IMR-90 (cell line): ENCODE measurements around the gene DENND1B. TPM values are rescaled to one million over a fixed set of nuclear protein-coding genes. Genes with fewer than 3 reads are reported as not detected.

ENCODE experiments used
- ATAC-seq: fragments of 200-7000 bp; cut with Tn5 transposase; 2 replicates; pipeline ENCODE4 v1.9.1; 2020; ENCODE audit warnings: low read depth, mild to moderate bottlenecking, moderate library complexity
- BruUV-seq: library from RNA; stranded (reverse); fragments of 400-500 nt; replicated peaks from 2 replicates; lab custom pipeline; 2021; lab: Mats Ljungman, UMichigan
- CTCF ChIA-PET: fragments of 300-600 bp; formaldehyde crosslinking; extraction: SDS; loops from one replicate; lab custom pipeline; 2021; ENCODE audit warnings: antibody characterized with exemption; lab: Yijun Ruan, JAX
- POLR2A ChIA-PET: fragments of 300-600 bp; sonication (Branson Sonifier 250); formaldehyde crosslinking; loops from one replicate; lab custom pipeline; 2022; ENCODE audit warnings: antibody characterized with exemption; ENCODE audit not compliant: unreplicated experiment; lab: Charles Lee
- DNase-seq: peaks from one replicate; pipeline ENCODE4 v3.0.0; 2013
- H2AFZ ChIP-seq: replicated peaks from 2 replicates; pipeline ENCODE3; 2013; ENCODE audit warnings: low read length, mild to moderate bottlenecking; ENCODE audit not compliant: poor library complexity
- H2AK5ac ChIP-seq: 2 replicates; pipeline ENCODE4 v1.6.1; 2013; ENCODE audit warnings: low read depth, low read length, inconsistent platforms
- H2AK9ac ChIP-seq: replicated peaks from 2 replicates; pipeline ENCODE3; 2013; ENCODE audit warnings: mild to moderate bottlenecking, low read depth, low read length, moderate library complexity; ENCODE audit not compliant: poor library complexity
- H2BK120ac ChIP-seq: 2 replicates; pipeline ENCODE4 v1.6.1; 2013; ENCODE audit warnings: low read depth, low read length, inconsistent platforms
- H2BK15ac ChIP-seq: 3 replicates; pipeline ENCODE4 v1.6.1; 2013; ENCODE audit warnings: low read depth, low read length, inconsistent platforms
- H2BK20ac ChIP-seq: 2 replicates; pipeline ENCODE4 v1.6.1; 2013; ENCODE audit warnings: low read depth, mild to moderate bottlenecking, inconsistent platforms, low read length, moderate library complexity
- H2BK5ac ChIP-seq: 2 replicates; pipeline ENCODE4 v1.6.1; 2013; ENCODE audit warnings: mild to moderate bottlenecking, low read depth, low read length, inconsistent platforms; ENCODE audit not compliant: poor library complexity, severe bottlenecking
- H3K14ac ChIP-seq: replicated peaks from 2 replicates; pipeline ENCODE4 v1.6.1; 2013; ENCODE audit warnings: low read depth, low read length, inconsistent platforms
- H3K18ac ChIP-seq: 2 replicates; pipeline ENCODE4 v1.6.1; 2013; ENCODE audit warnings: low read depth, low read length, control low read depth
- H3K23ac ChIP-seq: 2 replicates; pipeline ENCODE4 v1.6.1; 2013; ENCODE audit warnings: low read depth, low read length, inconsistent platforms
- H3K27ac ChIP-seq: 2 replicates; pipeline ENCODE4 v1.5.1; 2013; ENCODE audit warnings: mild to moderate bottlenecking, control low read depth, low read length; ENCODE audit not compliant: insufficient read depth
- H3K27me3 ChIP-seq: 2 replicates; pipeline ENCODE4 v1.6.1; 2013; ENCODE audit warnings: low read length; ENCODE audit not compliant: control insufficient read depth, insufficient read depth
- H3K36me3 ChIP-seq: 2 replicates; pipeline ENCODE4 v1.6.1; 2013; ENCODE audit warnings: low read length, mixed read lengths; ENCODE audit not compliant: control insufficient read depth, insufficient read depth
- H3K4ac ChIP-seq: 2 replicates; pipeline ENCODE4 v1.6.1; 2013; ENCODE audit warnings: low read depth, low read length, inconsistent platforms
- H3K4me1 ChIP-seq: 2 replicates; pipeline ENCODE4 v1.6.1; 2013; ENCODE audit warnings: low read length, mixed read lengths; ENCODE audit not compliant: control insufficient read depth, insufficient read depth
- H3K4me2 ChIP-seq: 2 replicates; pipeline ENCODE4 v1.6.1; 2013; ENCODE audit warnings: low read depth, mild to moderate bottlenecking, control low read depth, low read length, moderate library complexity
- H3K4me3 ChIP-seq: 2 replicates; pipeline ENCODE4 v1.5.1; 2013; ENCODE audit warnings: low read depth, mild to moderate bottlenecking, control low read depth, low read length, moderate library complexity; ENCODE audit not compliant: insufficient read depth
- H3K56ac ChIP-seq: 2 replicates; pipeline ENCODE4 v1.6.1; 2013; ENCODE audit warnings: low read length, inconsistent platforms; ENCODE audit not compliant: insufficient read depth; ENCODE audit errors: extremely low read depth
- H3K79me1 ChIP-seq, 2 experiments: 2 replicates each; pipeline ENCODE4 v1.6.1; 2013; ENCODE audit warnings: low read length in 2 of 2, inconsistent platforms in 1 of 2, low read depth in 1 of 2
- H3K9ac ChIP-seq: 2 replicates; pipeline ENCODE4 v1.6.1; 2013; ENCODE audit warnings: low read depth, low read length, control low read depth
- H3K9me1 ChIP-seq: 2 replicates; pipeline ENCODE4 v1.6.1; 2013; ENCODE audit warnings: low read length, inconsistent platforms; ENCODE audit not compliant: insufficient read depth
- H3K9me3 ChIP-seq: 2 replicates; pipeline ENCODE4 v1.6.1; 2013; ENCODE audit warnings: low read length; ENCODE audit not compliant: control insufficient read depth, insufficient read depth
- H4K20me1 ChIP-seq: 2 replicates; pipeline ENCODE4 v1.6.1; 2013; ENCODE audit warnings: low read length, inconsistent platforms; ENCODE audit not compliant: insufficient read depth
- H4K5ac ChIP-seq: 2 replicates; pipeline ENCODE4 v1.6.1; 2013; ENCODE audit warnings: mild to moderate bottlenecking, low read depth, low read length, control low read depth
- H4K8ac ChIP-seq, 2 experiments: 2 replicates each; pipeline ENCODE4 v1.6.1; 2013; ENCODE audit warnings: low read depth in 2 of 2, low read length in 2 of 2, control low read depth in 1 of 2, inconsistent platforms in 1 of 2
- H4K91ac ChIP-seq: 2 replicates; pipeline ENCODE4 v1.6.1; 2013; ENCODE audit warnings: low read depth, low read length, inconsistent platforms; ENCODE audit not compliant: insufficient read depth
- BHLHE40 ChIP-seq: fragments of 150-350 bp; IDR thresholded peaks from 2 replicates; pipeline ENCODE4 v1.6.1; 2016; ENCODE audit warnings: mild to moderate bottlenecking, low read depth, low read length
- CEBPB ChIP-seq: IDR thresholded peaks from 2 replicates; pipeline ENCODE4 v1.6.1; 2012; ENCODE audit warnings: low read depth, low read length, improper control_type of control experiment
- CHD1 ChIP-seq: IDR thresholded peaks from 2 replicates; pipeline ENCODE4 v1.6.1; 2012; ENCODE audit warnings: low read depth, low read length, improper control_type of control experiment
- FOS ChIP-seq: fragments of 150-350 bp; IDR thresholded peaks from 2 replicates; pipeline ENCODE4 v1.6.1; 2016; ENCODE audit warnings: low read depth, low read length
- NFE2L2 ChIP-seq: fragments of 150-350 bp; IDR thresholded peaks from 2 replicates; pipeline ENCODE4 v1.6.1; 2016; ENCODE audit warnings: low read depth, mild to moderate bottlenecking, low read length
- POLR2A ChIP-seq: IDR thresholded peaks from 2 replicates; pipeline ENCODE4 v1.6.1; 2012; ENCODE audit warnings: mild to moderate bottlenecking, low read depth, low read length
- RAD21 ChIP-seq: IDR thresholded peaks from 2 replicates; pipeline ENCODE4 v1.6.1; 2012; ENCODE audit warnings: low read length, improper control_type of control experiment
- RCOR1 ChIP-seq: IDR thresholded peaks from 2 replicates; pipeline ENCODE4 v1.6.1; 2012; ENCODE audit warnings: mild to moderate bottlenecking, low read length, improper control_type of control experiment; ENCODE audit not compliant: insufficient replicate concordance
- RFX5 ChIP-seq: IDR thresholded peaks from 2 replicates; pipeline ENCODE4 v1.8.0; 2012; ENCODE audit warnings: low read depth, mild to moderate bottlenecking, low read length, moderate library complexity
- SMC3 ChIP-seq: fragments of 150-350 bp; IDR thresholded peaks from 2 replicates; pipeline ENCODE4 v1.6.1; 2016; ENCODE audit warnings: low read depth, mild to moderate bottlenecking, antibody characterized with exemption, low read length, moderate library complexity
- WGBS, 2 experiments: methylation state at CpG; one replicate each; pipeline versions ENCODE4 v1.1.5 to v1.1.7; 2013; ENCODE audit warnings: missing lambda C conversion rate in 2 of 2; ENCODE audit not compliant: insufficient read length in 1 of 2; ENCODE audit errors: extremely low coverage in 2 of 2; 5-methylcytosine and 5-hydroxymethylcytosine counted together
- dilution Hi-C: fragments of 300-500 bp; cut with HindIII; formaldehyde crosslinking; loops from one replicate; pipeline ENCODE4 v1.14.3; 2018; ENCODE audit warnings: low sequenced_read_pairs; ENCODE audit not compliant: unreplicated experiment
- in situ Hi-C: fragments of 300-500 bp; cut with MboI; formaldehyde crosslinking; loops from 3 replicates; pipeline ENCODE4 v1.14.3; 2019; ENCODE audit warnings: low sequenced_read_pairs, inconsistent platforms, mixed read lengths
- intact Hi-C: fragments of 100-400 bp; cut with micrococcal nuclease; formaldehyde crosslinking; loops from 2 replicates; pipeline ENCODE4 v1.10.0; 2022
- polyA plus RNA-seq, 3 experiments: library from polyadenylated mRNA; depleted of rRNA; stranded (reverse); fragments of >200 nt; gene quantifications; 2 replicates each; pipeline ENCODE4 v1.2.3, GENCODE V29; 2012; ENCODE audit warnings: low replicate concordance in 1 of 3
- total RNA-seq: library from RNA; depleted of rRNA; stranded (reverse); fragments of >200 nt; gene quantifications from 2 replicates; pipeline ENCODE4 v1.2.3, GENCODE V29; 2012
- TF ChIP-seq, protein P1 (sequence below): conservative IDR thresholded peaks from 2 replicates; pipeline ENCODE4 v1.5.1; 2012; ENCODE audit warnings: mild to moderate bottlenecking, low read depth, low read length, improper control_type of control experiment
- TF ChIP-seq, protein P2 (sequence below): fragments of 150-350 bp; IDR thresholded peaks from 2 replicates; pipeline ENCODE4 v1.6.1; 2016; ENCODE audit warnings: low read depth, mild to moderate bottlenecking, low read length, moderate library complexity, borderline replicate concordance

DENND1B gene
- total and polyA plus RNA-seq, 2 of the 4 experiments (the other 2 are of a cell fraction), result 4.0 to 24.2 TPM

DNA sequence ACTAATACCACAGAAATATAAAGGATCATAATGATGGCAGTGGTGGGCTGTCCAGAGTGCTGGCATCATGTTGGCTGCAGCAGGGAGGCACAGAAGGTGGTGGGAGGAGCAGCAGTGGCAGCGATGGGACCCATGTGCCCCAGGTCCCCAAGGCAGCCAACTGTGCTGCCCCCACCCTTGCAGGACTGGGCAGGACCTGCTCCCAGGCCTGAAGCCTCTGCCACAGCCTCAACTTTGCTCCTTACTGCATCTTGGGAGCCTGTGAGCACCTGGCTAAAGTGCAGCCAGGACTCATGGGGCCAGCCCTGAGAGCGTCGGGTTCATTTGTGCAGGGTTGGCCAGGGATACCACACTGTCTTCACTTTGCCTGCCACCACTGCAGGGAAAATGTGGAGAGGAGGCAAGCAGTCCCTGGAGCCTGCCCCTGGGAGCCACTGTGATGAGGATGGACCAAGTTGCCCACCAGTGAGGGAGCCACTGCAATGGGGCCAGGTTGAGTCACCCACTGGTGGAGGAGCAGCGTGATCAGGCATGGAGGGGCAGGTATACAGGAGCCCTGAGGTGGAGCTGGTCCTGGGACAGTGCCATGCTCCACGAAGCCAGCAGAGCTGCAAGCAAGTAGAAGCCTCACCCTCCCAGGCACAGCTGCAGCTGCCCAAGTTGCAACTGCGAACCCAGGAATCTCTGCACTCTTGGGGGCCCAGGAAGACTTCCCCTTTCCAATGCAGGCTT lies 25.3 kb upstream of the DENND1B start:
- no peak for ATAC-seq

More for the DNA sequence above, 25.3 kb upstream of the DENND1B start:
- no peaks in the 10 kb centered on the region for H3K79me1 ChIP-seq
- H4K91ac ChIP-seq, result no peak overlapping the region
- no peak overlapping the region for H2BK15ac ChIP-seq
- peak overlapping the region; percentile 46 for H2BK120ac ChIP-seq
- H4K5ac ChIP-seq, result no peak overlapping the region; the same call in 1 of the 2 replicates
- H3K36me3 ChIP-seq, result no peaks in the 10 kb centered on the region
- peaks cover 13% of the 10 kb centered on the region for H3K9me3 ChIP-seq
- H3K18ac ChIP-seq, result no peak overlapping the region
- H3K4me2 ChIP-seq, result no peak overlapping the region
- intact Hi-C loops (no loop called here), in situ Hi-C loops (no loop called here), dilution Hi-C loops (no loop called here)
- H3K23ac ChIP-seq, result no peak overlapping the region
- CTCF ChIA-PET, result interaction anchor here (1.1 kb wide), 1 partner anchor 8 kb away, joined by 3 read pairs; no protein-coding TSS in a partner anchor
- H2AK5ac ChIP-seq, result no peak overlapping the region
- no peak overlapping the region for H2AK9ac ChIP-seq
- WGBS, 2 experiments, result 60% methylated on average over 2 of the region's 6 CpGs; no CpG with 5 or more reads in 1 of the 2 experiments
- no peak overlapping the region for H2BK5ac ChIP-seq
- H3K4me3 ChIP-seq, result no peak overlapping the region
- H4K8ac ChIP-seq, result no peak overlapping the region
- peaks cover 12% of the 10 kb centered on the region for H3K4me1 ChIP-seq
- H3K9ac ChIP-seq, result no peak overlapping the region
- H3K56ac ChIP-seq, result no peak overlapping the region
- DNase-seq, result no peak
- no peaks in the 10 kb centered on the region for H3K27me3 ChIP-seq
- no peaks in the 10 kb centered on the region for H4K20me1 ChIP-seq
- TF ChIP-seq, protein P1, sequence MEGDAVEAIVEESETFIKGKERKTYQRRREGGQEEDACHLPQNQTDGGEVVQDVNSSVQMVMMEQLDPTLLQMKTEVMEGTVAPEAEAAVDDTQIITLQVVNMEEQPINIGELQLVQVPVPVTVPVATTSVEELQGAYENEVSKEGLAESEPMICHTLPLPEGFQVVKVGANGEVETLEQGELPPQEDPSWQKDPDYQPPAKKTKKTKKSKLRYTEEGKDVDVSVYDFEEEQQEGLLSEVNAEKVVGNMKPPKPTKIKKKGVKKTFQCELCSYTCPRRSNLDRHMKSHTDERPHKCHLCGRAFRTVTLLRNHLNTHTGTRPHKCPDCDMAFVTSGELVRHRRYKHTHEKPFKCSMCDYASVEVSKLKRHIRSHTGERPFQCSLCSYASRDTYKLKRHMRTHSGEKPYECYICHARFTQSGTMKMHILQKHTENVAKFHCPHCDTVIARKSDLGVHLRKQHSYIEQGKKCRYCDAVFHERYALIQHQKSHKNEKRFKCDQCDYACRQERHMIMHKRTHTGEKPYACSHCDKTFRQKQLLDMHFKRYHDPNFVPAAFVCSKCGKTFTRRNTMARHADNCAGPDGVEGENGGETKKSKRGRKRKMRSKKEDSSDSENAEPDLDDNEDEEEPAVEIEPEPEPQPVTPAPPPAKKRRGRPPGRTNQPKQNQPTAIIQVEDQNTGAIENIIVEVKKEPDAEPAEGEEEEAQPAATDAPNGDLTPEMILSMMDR, result no peak
- TF ChIP-seq POLR2A (no peak), CHD1 (no peak), BHLHE40 (no peak), RFX5 (no peak), CEBPB (no peak), NFE2L2 (no peak), SMC3 (no peak), RCOR1 (no peak), RAD21 (no peak), FOS (no peak)
- TF ChIP-seq, protein P2, sequence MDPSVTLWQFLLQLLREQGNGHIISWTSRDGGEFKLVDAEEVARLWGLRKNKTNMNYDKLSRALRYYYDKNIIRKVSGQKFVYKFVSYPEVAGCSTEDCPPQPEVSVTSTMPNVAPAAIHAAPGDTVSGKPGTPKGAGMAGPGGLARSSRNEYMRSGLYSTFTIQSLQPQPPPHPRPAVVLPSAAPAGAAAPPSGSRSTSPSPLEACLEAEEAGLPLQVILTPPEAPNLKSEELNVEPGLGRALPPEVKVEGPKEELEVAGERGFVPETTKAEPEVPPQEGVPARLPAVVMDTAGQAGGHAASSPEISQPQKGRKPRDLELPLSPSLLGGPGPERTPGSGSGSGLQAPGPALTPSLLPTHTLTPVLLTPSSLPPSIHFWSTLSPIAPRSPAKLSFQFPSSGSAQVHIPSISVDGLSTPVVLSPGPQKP, result no peak
- peaks cover 12% of the 10 kb centered on the region for H3K9me1 ChIP-seq
- H2BK20ac ChIP-seq, result peak overlapping the region; percentile 3; the same call in 1 of the 2 replicates
- peak overlapping the region; percentile 1 for H2AFZ ChIP-seq
- BruUV-seq, result no TSS peak
- H3K14ac ChIP-seq, result no peak overlapping the region
- H3K27ac ChIP-seq, result no peak overlapping the region
- peak overlapping the region; percentile 12; the same call in 1 of the 2 replicates for H3K4ac ChIP-seq
- POLR2A ChIA-PET, result no interaction called here
